Activated naive CD4-positive, alpha-beta T cell treated with anti-CD3 and anti-CD28 coated beads, Interleukin-2, amount 50 U/mL, for 72 hours (primary cell): Measurements from ENCODE around the gene EPHA7. TPM values are rescaled to one million over a fixed set of nuclear protein-coding genes. Genes with fewer than 3 reads are reported as not detected.

Experiments
- ATAC-seq, 2 donors: fragments of 150-1000 bp; cut with Tn5 transposase; 2 replicates each; pipeline ENCODE4 v1.10.0; 2021; ENCODE audit warnings: mild to moderate bottlenecking in 2 of 2, moderate library complexity in 2 of 2
- DNase-seq, 2 donors: peaks; one replicate each; pipeline ENCODE4 v3.0.0; 2021 to 2022; ENCODE audit warnings: low spot score in 2 of 2
- H3K27ac Mint-ChIP-seq, 2 donors: one replicate each; pipeline ENCODE4 v1.8.0; 2022; ENCODE audit warnings: mild to moderate bottlenecking in 2 of 2, mixed read lengths in 2 of 2
- H3K36me3 Mint-ChIP-seq, 2 donors: one replicate each; pipeline ENCODE4 v1.8.0; 2022; ENCODE audit warnings: mixed read lengths in 2 of 2
- H3K9me3 Mint-ChIP-seq, 2 donors: one replicate each; pipeline ENCODE4 v1.8.0; 2022; ENCODE audit warnings: mixed read lengths in 2 of 2
- total RNA-seq, 2 donors: library from RNA; stranded (reverse); gene quantifications; one replicate each; pipeline ENCODE4 v1.2.3, GENCODE V29; 2022

EPHA7 gene
- total RNA-seq, 2 donors from 2014 or later, result not detected

DNA sequence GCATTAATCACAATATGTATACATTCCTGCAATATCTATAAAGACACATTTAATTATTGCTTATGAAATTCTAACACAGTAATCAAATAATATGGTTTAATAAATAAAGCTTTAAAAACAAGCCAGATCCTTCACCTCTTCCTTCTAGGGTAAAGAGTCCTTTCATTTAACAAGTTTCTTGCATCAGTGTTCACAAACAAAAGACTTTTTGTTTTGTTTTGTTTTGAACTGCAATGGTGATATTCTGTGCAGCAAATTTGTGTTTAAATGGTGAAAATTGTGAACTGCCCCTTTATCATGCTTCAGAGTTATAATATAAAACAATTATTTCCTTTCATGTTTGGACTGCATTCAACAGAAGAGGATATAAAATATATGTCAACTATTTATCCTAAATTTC lies 177.3 kb downstream of the EPHA7 start:
- no peak for ATAC-seq
- H3K27ac Mint-ChIP-seq, result no peak overlapping the region
- H3K36me3 Mint-ChIP-seq, result no peaks in the 10 kb centered on the region
- DNase-seq, result no peak
- H3K9me3 Mint-ChIP-seq, result peaks cover 0 to 11% of the 10 kb centered on the region in 2 donors

DNA sequence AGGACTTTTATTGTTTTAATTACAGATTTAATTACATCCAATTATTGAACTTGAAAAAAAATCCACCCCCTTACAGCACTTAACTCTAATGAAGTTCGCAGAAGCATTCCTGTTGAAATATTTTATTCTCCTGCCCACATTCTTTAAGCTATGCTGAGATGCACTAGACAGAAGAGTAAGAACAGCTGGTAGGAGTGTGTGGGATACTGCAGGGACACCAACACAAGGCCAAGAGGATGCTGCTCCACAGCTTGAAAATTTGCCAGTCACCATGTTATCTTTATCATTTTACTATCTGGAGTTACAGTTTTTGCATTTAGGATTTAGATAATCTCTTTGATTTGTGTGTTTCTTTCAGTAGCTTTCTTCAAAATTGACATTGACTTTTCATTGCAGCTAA lies 180.7 kb downstream of the EPHA7 start:
- no peak for ATAC-seq
- DNase-seq, result no peak
- Mint-ChIP-seq H3K9me3 (peaks cover 12 to 16% of the 10 kb centered on the region in 2 donors), H3K27ac (no peak overlapping the region), H3K36me3 (no peaks in the 10 kb centered on the region)

DNA sequence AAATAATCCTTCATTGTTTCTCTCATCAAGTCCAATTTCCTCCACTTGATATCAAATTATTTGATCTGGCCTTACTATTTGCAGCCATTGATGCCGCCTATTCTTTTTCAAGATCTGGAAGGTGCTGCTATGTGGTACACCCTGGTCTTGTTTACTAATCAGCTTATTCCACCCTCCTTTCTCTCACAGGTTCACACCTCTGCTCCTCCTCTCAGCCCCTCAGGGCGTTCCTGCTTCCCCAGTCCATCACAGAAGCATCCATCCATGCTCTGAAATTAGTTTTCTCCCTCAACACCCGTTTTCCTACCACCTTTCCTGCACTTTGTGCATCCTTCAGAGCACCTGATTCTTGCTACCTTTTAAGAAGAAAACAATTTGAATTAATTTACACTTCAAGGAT lies 183.6 kb downstream of the EPHA7 start:
- no peak overlapping the region for H3K27ac Mint-ChIP-seq
- no peaks in the 10 kb centered on the region for H3K36me3 Mint-ChIP-seq
- DNase-seq, result no peak
- peaks cover 12% of the 10 kb centered on the region in 2 donors for H3K9me3 Mint-ChIP-seq
- ATAC-seq, result no peak

DNA sequence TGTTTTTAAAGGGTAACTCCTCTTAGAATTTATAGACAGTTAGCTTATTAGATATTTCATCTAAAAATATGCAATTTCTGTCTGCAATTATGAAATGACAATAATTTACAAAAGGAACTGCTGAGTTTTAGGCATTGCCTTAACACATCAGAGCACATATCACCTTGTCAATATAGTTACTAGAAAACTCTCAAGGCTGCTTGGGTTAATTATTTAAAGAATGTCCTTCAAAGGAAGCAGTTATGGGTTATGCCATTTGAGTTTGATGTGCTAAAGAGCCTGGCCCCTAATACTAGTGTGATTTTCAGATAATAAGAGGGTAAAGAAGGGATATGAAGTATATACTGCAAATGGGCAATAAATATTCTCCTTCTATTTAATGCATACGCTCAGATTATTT lies 192.5 kb downstream of the EPHA7 start:
- no peaks in the 10 kb centered on the region for H3K9me3 Mint-ChIP-seq
- ATAC-seq (no peak), DNase-seq (no peak)
- no peaks in the 10 kb centered on the region for H3K36me3 Mint-ChIP-seq
- H3K27ac Mint-ChIP-seq, result no peak overlapping the region

DNA sequence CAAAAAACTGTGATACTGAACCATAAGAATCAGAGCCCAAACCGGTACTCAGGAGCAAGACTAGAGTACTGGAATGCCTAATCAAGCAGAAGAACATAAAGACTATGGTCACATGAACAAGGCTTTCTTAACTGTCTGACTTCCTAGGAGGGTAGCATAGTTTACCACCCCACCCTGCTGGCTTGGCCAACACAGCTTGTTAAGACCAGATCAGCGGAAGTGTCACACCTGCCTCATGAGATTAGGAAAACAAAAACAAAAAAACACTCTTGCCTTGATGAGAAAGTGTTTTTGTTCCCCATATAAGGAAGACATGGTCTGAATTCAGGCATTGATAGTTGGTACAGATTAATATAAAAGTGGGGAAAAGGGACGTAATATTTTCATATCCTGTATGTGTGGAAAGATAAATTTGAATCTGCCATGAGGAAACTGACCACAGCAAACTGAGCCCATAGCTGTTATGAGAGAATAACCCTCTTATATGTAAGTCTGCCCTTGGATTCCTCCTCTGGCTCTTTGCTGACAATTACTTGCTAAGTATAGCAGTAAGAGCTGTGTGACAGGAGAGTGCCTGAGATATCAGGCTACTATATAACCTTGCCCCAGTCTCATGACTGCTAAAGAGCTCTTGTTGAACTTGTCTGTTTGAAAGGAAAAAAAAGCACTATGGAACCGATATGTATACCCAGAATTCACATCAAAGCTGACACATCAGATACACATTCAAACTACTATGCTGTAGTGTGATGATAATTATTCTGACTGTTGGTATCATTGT lies 197.1 kb downstream of the EPHA7 start:
- no peak for DNase-seq
- peaks cover 0 to 8% of the 10 kb centered on the region in 2 donors for H3K36me3 Mint-ChIP-seq
- H3K9me3 Mint-ChIP-seq, result peaks cover 9 to 10% of the 10 kb centered on the region in 2 donors
- no peak for ATAC-seq
- H3K27ac Mint-ChIP-seq, result no peak overlapping the region

DNA sequence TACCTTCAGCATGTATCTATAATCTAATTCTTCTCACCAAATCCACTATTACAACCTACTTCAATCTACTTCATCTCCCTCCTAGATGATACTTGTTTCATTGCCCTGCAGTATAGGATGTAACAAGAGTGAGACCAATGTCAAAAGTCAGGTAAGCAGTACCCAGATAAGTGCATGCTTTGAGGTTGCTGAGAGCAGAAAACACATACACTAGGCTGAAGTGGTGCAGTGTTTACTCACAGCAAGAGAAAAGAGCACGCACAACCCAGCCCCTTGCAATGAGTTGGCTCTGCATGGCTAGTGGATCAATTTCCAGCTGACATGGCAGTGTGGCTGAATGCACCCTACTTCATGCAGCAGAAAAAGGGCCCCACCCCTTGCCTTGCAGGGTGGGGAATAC lies 199.9 kb downstream of the EPHA7 start:
- peaks cover 0 to 8% of the 10 kb centered on the region in 2 donors for H3K36me3 Mint-ChIP-seq
- ATAC-seq (no peak), DNase-seq (no peak)
- no peak overlapping the region for H3K27ac Mint-ChIP-seq
- peaks cover 9 to 22% of the 10 kb centered on the region in 2 donors for H3K9me3 Mint-ChIP-seq

DNA sequence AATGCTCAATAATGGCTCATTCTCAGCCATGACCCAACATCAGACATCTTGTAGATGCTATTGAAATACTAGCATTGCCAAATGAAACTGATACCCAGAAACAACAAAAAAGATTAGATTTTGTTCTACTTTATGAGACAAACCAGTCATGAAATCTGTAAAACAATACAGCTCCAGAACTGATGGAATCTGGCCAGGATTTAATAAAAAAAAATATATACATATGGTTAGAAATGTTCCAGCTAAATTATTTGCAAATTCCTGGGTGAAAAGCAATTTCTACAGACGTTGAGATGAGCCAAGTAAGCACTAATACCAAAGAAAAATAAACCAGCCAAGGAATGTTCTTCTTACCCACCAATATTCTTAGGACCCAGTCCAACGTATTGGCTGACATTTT lies 201.3 kb downstream of the EPHA7 start:
- peaks cover 13 to 22% of the 10 kb centered on the region in 2 donors for H3K9me3 Mint-ChIP-seq
- DNase-seq (no peak), ATAC-seq (no peak)
- H3K27ac Mint-ChIP-seq, result no peak overlapping the region
- peaks cover 0 to 8% of the 10 kb centered on the region in 2 donors for H3K36me3 Mint-ChIP-seq

DNA sequence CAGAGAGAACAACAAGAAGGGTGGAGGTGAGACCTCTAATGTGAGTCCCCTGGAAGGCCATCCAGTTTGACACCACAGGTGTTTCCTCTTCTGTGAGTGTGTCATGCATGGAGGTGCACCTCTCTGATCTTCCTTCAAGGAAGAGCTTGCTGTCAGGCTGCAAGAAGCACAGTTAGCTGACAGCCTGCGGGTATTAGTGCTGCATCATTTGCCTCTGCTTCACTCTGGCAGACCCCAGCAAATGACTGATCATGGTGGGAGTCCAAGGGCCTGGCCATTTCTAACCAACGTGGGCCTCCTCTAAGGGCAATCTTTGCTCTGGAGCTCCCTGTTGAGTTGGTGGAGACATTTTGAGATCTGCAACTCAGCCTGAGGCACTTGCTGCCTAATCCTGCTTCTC lies 206.3 kb downstream of the EPHA7 start:
- Mint-ChIP-seq H3K27ac (no peak overlapping the region), H3K9me3 (peaks cover 12 to 26% of the 10 kb centered on the region in 2 donors), H3K36me3 (no peaks in the 10 kb centered on the region)
- DNase-seq, result no peak
- ATAC-seq, result no peak

DNA sequence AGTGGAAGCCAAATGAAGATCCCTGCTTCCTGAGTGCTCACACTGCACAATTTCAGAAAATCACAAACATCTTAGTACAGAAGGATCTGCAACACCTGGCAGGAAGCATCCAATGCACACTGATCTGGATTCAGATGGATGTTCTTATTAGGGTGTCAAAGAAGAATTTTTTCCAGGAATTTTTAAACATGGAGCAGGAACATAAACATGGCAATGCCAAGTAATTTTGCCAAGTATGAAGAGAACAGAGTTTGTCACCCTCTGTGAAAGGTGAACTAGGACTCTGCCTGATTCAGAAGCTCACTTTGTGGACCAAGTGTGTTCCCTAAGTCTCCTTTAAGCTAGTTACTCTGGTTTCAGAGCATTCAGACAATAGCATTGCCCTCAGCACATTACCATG lies 208.5 kb downstream of the EPHA7 start:
- ATAC-seq (no peak), DNase-seq (no peak)
- H3K9me3 Mint-ChIP-seq, result peaks cover 12 to 16% of the 10 kb centered on the region in 2 donors
- H3K27ac Mint-ChIP-seq, result no peak overlapping the region
- no peaks in the 10 kb centered on the region for H3K36me3 Mint-ChIP-seq

DNA sequence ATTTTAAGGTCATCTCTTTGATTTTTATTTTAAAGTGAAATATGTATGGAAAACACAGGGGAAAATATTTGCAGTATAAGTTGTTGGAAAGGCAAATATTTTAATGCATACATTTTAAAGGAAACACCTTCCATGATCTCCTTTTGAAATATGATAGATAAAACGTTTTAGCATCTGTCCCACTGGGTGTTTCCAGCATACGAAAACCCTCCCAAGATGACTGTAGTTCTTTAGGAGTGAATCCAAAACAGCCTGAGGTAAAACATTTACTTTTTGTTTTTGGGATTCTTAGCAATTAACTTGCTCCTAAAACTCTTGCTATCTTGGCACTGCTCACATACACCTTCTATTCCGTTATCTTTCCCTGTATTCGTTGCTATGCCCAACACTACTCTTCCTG lies 210.0 kb downstream of the EPHA7 start:
- DNase-seq (no peak), ATAC-seq (no peak)
- no peaks in the 10 kb centered on the region for H3K36me3 Mint-ChIP-seq
- H3K9me3 Mint-ChIP-seq, result peaks cover 12 to 22% of the 10 kb centered on the region in 2 donors
- H3K27ac Mint-ChIP-seq, result no peak overlapping the region

DNA sequence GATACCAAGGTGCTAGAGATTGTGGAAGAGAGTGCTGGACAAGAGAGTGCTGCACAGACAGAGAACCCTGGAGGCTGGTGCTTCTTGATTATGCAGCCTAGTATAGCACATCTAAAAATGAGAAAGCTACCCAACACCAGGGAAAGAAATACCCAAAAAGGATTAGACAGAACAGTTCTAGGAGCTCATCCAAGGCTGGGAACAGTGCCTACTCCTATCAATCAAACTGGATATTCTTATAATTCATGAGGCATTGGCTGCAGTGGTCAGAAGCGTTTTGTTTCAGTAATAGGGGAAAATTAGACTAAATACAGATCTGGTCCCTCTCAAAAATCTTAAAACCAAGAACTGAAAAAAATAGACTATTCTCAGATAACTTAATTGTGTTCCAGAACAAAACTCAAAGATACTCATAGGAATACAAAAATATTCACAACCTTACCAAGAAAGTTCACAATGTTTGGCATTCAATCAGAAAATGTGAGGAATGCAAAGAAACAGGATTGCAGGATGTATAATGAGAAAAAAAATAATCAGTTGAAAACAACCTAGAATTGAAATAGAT lies 222.9 kb downstream of the EPHA7 start:
- no peak for ATAC-seq
- H3K27ac Mint-ChIP-seq, result no peak overlapping the region
- peaks cover 2 to 26% of the 10 kb centered on the region in 2 donors for H3K9me3 Mint-ChIP-seq
- H3K36me3 Mint-ChIP-seq, result no peaks in the 10 kb centered on the region
- no peak for DNase-seq

DNA sequence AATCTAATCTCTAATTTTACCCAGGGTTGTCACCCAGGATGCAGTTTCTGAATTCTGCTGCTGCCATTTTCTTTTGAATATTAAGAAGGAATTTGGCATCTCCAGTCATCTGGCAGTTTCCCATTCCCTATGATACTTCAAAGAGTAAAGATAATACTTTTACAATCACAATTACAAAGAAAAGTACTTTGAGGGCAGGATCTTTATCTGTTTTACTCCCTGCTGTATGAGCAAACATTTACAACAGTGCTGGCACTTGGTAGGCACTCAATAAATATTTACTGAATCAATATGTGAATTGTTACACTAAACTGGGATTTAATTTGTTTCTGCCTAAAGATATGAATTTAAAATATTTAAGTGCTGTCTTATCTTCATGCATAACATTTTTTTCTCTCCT lies 224.9 kb downstream of the EPHA7 start:
- DNase-seq, result no peak
- no peak overlapping the region for H3K27ac Mint-ChIP-seq
- ATAC-seq, result no peak
- peaks cover 4 to 31% of the 10 kb centered on the region in 2 donors for H3K9me3 Mint-ChIP-seq
- H3K36me3 Mint-ChIP-seq, result no peaks in the 10 kb centered on the region

DNA sequence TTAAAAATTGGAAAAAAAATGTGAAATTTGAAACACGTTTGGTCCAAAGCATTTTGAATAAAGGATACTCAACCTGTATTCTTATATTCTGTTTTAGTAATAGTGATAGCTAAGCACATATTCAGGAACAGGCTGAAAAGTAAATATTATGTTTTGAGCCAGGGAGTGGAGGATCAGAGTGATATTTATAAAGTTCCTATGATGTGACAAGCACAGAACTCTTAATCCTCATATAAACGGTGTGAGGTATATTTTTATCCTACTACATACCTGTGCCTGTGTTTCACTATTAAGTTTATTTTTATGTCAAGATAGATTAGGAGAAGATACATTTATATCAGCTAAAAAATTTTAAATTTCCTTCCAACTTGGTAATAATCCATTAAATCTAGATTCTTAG lies 225.5 kb downstream of the EPHA7 start:
- Mint-ChIP-seq H3K27ac (no peak overlapping the region), H3K9me3 (peaks cover 4 to 27% of the 10 kb centered on the region in 2 donors), H3K36me3 (no peaks in the 10 kb centered on the region)
- DNase-seq, result no peak
- ATAC-seq, result no peak
